ENCODE data around the gene LPIN1.
"Not testable (repeated sequence)": the region's sequence is repeated elsewhere in the genome, so short reads cannot be mapped to it uniquely, and the experiment has no call there.

The LPIN1 gene

GRCh38 chr2:11744631-11745394, 1.6 kb upstream of the LPIN1 start:
- no peak for DNase-seq (ENCODE audit: low read depth in 2 of 2)

GRCh38 chr2:11745613-11746375, 638 bp upstream of the LPIN1 start:
- DNase-seq (ENCODE audit: low read depth in 2 of 2), result no peak

GRCh38 chr2:11746807-11747459, 501 bp downstream of the LPIN1 start:
- DNase-seq (ENCODE audit: low read depth in 2 of 2), result no peak

GRCh38 chr2:11748018-11748860, 1.8 kb downstream of the LPIN1 start:
- no peak for DNase-seq (ENCODE audit: low read depth in 2 of 2)

GRCh38 chr2:11748861-11749645, 2.6 kb downstream of the LPIN1 start:
- no peak for DNase-seq (ENCODE audit: low read depth in 2 of 2)

- no peak for DNase-seq (ENCODE audit: low read depth in 2 of 2)
These were observed 3.4 kb downstream of the LPIN1 start for GRCh38 chr2:11749646-11750349.

- no peak for DNase-seq (ENCODE audit: low read depth in 2 of 2)
These were observed 4.0 kb downstream of the LPIN1 start for GRCh38 chr2:11750422-11750821.

GRCh38 chr2:11750917-11751316, 4.5 kb downstream of the LPIN1 start:
- DNase-seq (ENCODE audit: low read depth in 2 of 2), result no peak

- no peak for DNase-seq (ENCODE audit: low read depth in 2 of 2)
These were observed 6.5 kb downstream of the LPIN1 start for GRCh38 chr2:11752906-11753305.

- DNase-seq (ENCODE audit: low read depth in 2 of 2), result no peak
These were observed 7.0 kb downstream of the LPIN1 start for GRCh38 chr2:11753452-11753885.

GRCh38 chr2:11753886-11754699, 7.7 kb downstream of the LPIN1 start:
- peak; percentile 66 for DNase-seq (ENCODE audit: low read depth in 2 of 2)

- no peak for DNase-seq (ENCODE audit: low read depth in 2 of 2)
These were observed 8.2 kb downstream of the LPIN1 start for GRCh38 chr2:11754700-11755015.

GRCh38 chr2:11757101-11757500, 10.7 kb downstream of the LPIN1 start:
- DNase-seq (ENCODE audit: low read depth in 2 of 2), result no peak

GRCh38 chr2:11758187-11758586, 11.8 kb downstream of the LPIN1 start:
- DNase-seq (ENCODE audit: low read depth in 2 of 2), result no peak

- no peak for DNase-seq (ENCODE audit: low read depth in 2 of 2)
These were observed 12.2 kb downstream of the LPIN1 start for GRCh38 chr2:11758647-11759046.

- DNase-seq (ENCODE audit: low read depth in 2 of 2), result not testable (repeated sequence)
These were observed 12.9 kb downstream of the LPIN1 start for GRCh38 chr2:11759182-11759975.

GRCh38 chr2:11761259-11761658, 14.8 kb downstream of the LPIN1 start:
- DNase-seq (ENCODE audit: low read depth in 2 of 2), result no peak

GRCh38 chr2:11762031-11762430, 15.6 kb downstream of the LPIN1 start:
- DNase-seq (ENCODE audit: low read depth in 2 of 2), result no peak

Data from stimulated activated CD8-positive, alpha-beta memory T cell treated with anti-CD3 and anti-CD28 coated beads, Interleukin-15, amount 100 ng/mL, for 48 hours (primary cell).